Tibial nerve (tissue), 4 donors: ENCODE results near the gene NOC4L. TPM values are rescaled to one million over a fixed set of nuclear protein-coding genes. Genes with fewer than 3 reads are reported as not detected.
"Not testable (repeated sequence)": the region's sequence is repeated elsewhere in the genome, so short reads cannot be mapped to it uniquely, and the experiment has no call there.

Source experiments
- DNase-seq, 2 donors: peaks; one replicate each; pipeline ENCODE4 v3.0.0-alpha.2; 2019; ENCODE audit warnings: low spot score in 2 of 2
- H3K27ac ChIP-seq, 4 donors: fragments of 200-600 bp; sonication (generic) in 3 of 4; one replicate each; pipeline ENCODE4 v1.5.1; 2017 to 2019; ENCODE audit warnings: mild to moderate bottlenecking in 1 of 4
- H3K27me3 ChIP-seq, 2 donors: fragments of 200-600 bp; sonication (generic) in 1 of 2; one replicate each; pipeline versions ENCODE4 v1.5.1 to v1.6.0; 2017 to 2019
- H3K36me3 ChIP-seq, 3 donors: fragments of 200-600 bp; sonication (generic); one replicate each; pipeline ENCODE4 v1.5.1; 2018 to 2019
- H3K4me1 ChIP-seq, 4 donors: fragments of 200-600 bp; sonication (generic) in 3 of 4; one replicate each; pipeline ENCODE4 v1.5.1; 2017 to 2019
- H3K4me3 ChIP-seq, 4 donors: fragments of 200-600 bp; sonication (generic) in 3 of 4; one replicate each; pipeline ENCODE4 v1.5.1; 2017 to 2019; ENCODE audit warnings: mild to moderate bottlenecking in 1 of 4, moderate library complexity in 1 of 4
- H3K9me3 ChIP-seq, 4 donors: fragments of 200-600 bp; sonication (generic) in 3 of 4; one replicate each; pipeline ENCODE4 v1.5.1; 2017 to 2019
- EP300 ChIP-seq, 2 donors: sonication (generic); formaldehyde crosslinking; IDR thresholded peaks; one replicate each; pipeline ENCODE4 v1.6.1; 2017; ENCODE audit warnings: antibody characterized with exemption in 2 of 2, mild to moderate bottlenecking in 1 of 2
- POLR2A ChIP-seq, 2 donors: fragments of 450-650 bp; IDR thresholded peaks; one replicate each; pipeline ENCODE4 v1.6.1; 2017; ENCODE audit warnings: antibody characterized with exemption in 2 of 2, mild to moderate bottlenecking in 2 of 2, moderate library complexity in 2 of 2
- WGBS, 2 donors: methylation state at CpG; one replicate each; pipeline ENCODE4 v1.1.5; 2018; 5-methylcytosine and 5-hydroxymethylcytosine counted together
- total RNA-seq, 4 donors: library from RNA; depleted of rRNA; stranded (reverse); fragments of >200 nt; gene quantifications; one replicate each; pipeline ENCODE4 v1.1.0, GENCODE V29; 2016
- TF ChIP-seq, protein P1 (sequence below), 5 experiments: fragments of 200-600 bp in 3 of 5; fragments of 450-650 bp in 2 of 5; sonication (generic) in 3 of 5; IDR thresholded peaks; one replicate each; pipeline ENCODE4 v1.5.1; 2016 to 2019; ENCODE audit warnings: antibody characterized with exemption in 5 of 5, mild to moderate bottlenecking in 3 of 5, moderate library complexity in 2 of 5

The NOC4L gene
- total RNA-seq, 4 donors from 2014 or later = 8.2 to 24.9 (median 17.0) TPM

DNA sequence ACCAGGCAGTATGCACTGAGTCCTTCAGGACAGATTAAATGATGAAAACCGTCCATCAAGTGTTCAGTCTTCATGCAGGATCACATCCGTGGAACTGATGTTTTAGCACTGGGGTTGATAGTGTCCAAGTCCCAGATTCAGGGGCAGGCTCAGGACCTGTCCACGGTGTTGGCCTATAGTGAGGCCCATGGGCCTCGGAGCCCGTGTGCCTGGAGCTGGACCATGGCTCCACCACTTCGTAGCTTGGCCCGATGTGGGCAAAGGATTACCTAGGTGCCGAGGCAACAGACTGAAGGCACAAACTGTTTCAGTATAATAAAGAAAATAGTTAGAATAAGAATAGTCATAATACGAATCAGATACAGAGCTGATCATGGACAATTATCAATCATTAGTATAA, 42.0 kb upstream of the NOC4L start:
- H3K27ac ChIP-seq = no peak overlapping the region
- DNase-seq = no peak
- TF ChIP-seq POLR2A (IDR thresholded peaks at IDR 0.05) (no peak), EP300 (IDR thresholded peaks at IDR 0.05) (no peak)
- TF ChIP-seq, protein P1, sequence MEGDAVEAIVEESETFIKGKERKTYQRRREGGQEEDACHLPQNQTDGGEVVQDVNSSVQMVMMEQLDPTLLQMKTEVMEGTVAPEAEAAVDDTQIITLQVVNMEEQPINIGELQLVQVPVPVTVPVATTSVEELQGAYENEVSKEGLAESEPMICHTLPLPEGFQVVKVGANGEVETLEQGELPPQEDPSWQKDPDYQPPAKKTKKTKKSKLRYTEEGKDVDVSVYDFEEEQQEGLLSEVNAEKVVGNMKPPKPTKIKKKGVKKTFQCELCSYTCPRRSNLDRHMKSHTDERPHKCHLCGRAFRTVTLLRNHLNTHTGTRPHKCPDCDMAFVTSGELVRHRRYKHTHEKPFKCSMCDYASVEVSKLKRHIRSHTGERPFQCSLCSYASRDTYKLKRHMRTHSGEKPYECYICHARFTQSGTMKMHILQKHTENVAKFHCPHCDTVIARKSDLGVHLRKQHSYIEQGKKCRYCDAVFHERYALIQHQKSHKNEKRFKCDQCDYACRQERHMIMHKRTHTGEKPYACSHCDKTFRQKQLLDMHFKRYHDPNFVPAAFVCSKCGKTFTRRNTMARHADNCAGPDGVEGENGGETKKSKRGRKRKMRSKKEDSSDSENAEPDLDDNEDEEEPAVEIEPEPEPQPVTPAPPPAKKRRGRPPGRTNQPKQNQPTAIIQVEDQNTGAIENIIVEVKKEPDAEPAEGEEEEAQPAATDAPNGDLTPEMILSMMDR (IDR thresholded peaks at IDR 0.05) = no peak
- no peaks in the 10 kb centered on the region for H3K9me3 ChIP-seq
- WGBS, 2 donors = 92% methylated on average over 9 of the region's 9 CpGs
- H3K27me3 ChIP-seq = no peaks in the 10 kb centered on the region
- peaks cover 0 to 60% (median 4%) of the 10 kb centered on the region in 3 donors for H3K36me3 ChIP-seq
- no peak overlapping the region for H3K4me3 ChIP-seq
- H3K4me1 ChIP-seq = no peaks in the 10 kb centered on the region

DNA sequence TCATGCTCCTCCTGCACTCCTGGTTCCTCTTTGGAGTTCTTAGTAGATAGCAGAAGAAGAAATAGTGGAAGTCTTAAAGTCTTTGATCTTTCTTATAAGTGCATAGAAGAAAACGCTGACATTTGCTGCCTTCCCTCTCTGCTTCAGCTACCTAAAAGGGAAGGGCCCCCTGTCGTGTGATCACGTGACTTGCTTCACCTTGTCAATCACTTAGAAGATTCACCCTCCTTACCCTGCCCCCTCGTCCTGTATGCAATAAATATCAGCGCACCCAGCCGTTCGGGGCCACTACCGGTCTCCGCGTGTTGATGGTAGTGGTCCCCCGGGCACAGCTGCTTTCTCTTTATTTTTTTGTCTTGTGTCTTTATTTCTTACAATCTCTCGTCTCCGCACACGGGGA, 41.2 kb upstream of the NOC4L start:
- peaks cover 0 to 60% (median 4%) of the 10 kb centered on the region in 3 donors for H3K36me3 ChIP-seq
- 74 to 79% methylated on average over 14 of the region's 14 CpGs for WGBS, 2 donors
- not testable (repeated sequence) for DNase-seq

DNA sequence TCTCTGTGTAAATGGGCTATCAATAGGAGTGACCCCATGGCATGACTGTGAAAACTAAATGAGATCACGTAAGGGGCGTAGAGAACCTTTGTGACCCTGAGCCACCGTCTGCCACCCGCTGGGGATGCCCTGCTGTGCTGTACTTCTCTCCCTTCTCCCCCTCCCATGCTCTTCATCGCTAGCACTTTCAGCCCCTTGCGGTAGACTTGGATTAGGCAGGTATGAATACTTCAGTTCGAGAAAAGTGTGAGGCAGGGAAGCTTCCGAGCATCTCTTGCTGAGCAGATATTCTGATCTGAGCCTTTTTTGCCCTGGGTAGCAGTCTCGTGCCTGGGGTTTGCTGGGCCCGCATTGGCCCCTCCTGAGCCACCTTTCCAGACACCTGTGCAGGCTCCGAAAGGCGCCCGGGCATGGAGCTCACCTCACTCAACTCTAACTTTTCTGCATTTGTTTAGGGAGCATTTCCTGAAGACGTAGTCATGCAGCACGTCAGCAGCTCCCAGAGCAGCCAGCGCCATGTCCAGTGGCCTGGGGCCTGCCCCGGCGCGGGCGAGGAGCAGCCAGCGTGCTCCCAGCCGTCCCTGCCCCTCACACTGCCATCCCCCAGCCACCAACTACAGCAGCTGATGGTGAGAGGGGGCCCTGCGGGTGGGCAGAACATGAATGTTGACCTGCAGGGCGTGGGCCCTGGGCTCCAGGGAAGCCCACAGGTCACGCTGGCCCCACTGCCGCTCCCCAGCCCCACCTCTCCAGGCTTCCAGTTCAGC, 40.5 kb upstream of the NOC4L start:
- WGBS, 2 donors = 89% methylated on average over 19 to 26 of the region's 26 CpGs
- DNase-seq = no peak
- TF ChIP-seq, protein P1 (IDR thresholded peaks at IDR 0.05) = no peak
- TF ChIP-seq POLR2A (IDR thresholded peaks at IDR 0.05) (no peak), EP300 (IDR thresholded peaks at IDR 0.05) (no peak)

More for the DNA sequence above, 41.2 kb upstream of the NOC4L start:
- not testable (repeated sequence) for H3K4me3 ChIP-seq, H3K4me1 ChIP-seq, H3K27ac ChIP-seq, H3K9me3 ChIP-seq, H3K27me3 ChIP-seq

DNA sequence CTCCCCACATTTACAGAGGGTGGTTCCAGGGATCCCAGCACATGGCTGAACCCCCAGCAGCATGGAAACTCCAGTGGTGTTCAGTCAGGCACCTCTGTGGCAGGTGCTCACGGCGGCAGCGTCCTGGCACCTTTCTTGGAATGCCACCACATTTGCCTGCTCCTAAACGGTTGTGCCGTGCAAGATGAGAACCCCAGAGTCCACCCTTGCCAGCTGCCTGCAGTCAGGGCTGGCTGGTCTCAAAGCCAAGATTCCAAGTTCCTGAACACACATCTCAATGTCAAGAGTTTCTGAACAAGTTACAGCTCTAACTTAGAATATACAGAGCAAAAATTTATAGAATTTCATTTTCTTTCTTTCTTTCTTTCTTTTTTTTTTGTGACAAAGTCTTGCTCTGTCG, 38.8 kb upstream of the NOC4L start:
- peaks cover 0 to 65% (median 4%) of the 10 kb centered on the region in 3 donors for H3K36me3 ChIP-seq
- WGBS, 2 donors = 92 to 97% methylated on average over 6 of the region's 6 CpGs

More for the DNA sequence above, 40.5 kb upstream of the NOC4L start:
- Histone ChIP-seq H3K4me3 (no peak overlapping the region), H3K4me1 (no peaks in the 10 kb centered on the region), H3K9me3 (no peaks in the 10 kb centered on the region), H3K27ac (no peak overlapping the region), H3K36me3 (peaks cover 0 to 60% (median 4%) of the 10 kb centered on the region in 3 donors), H3K27me3 (no peaks in the 10 kb centered on the region)

DNA sequence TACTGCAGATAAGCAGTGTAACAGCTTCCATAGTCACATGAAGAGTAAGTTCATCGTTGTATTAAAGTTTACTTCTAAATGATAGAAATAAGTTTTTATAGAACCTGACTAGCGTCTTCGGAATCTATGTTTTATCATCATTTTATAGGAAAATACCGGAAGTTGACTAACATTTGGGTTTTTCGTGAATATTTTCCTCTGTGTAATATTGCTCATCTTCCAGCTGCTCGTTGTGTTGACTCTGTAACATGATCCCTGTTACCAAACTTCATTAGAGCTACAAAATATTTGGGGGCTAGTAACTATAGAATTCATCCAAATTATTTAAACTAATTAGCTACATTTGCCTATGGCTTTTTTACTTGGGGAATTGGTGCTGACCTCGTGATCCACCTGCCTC, 37.3 kb upstream of the NOC4L start:
- H3K36me3 ChIP-seq = peaks cover 0 to 70% (median 4%) of the 10 kb centered on the region in 3 donors
- TF ChIP-seq POLR2A (IDR thresholded peaks at IDR 0.05) = no peak
- no peak for TF ChIP-seq EP300 (IDR thresholded peaks at IDR 0.05)
- TF ChIP-seq, protein P1 (IDR thresholded peaks at IDR 0.05) = no peak
- WGBS, 2 donors = 91 to 95% methylated on average over 7 of the region's 7 CpGs
- H3K4me3 ChIP-seq = no peak overlapping the region
- no peak for DNase-seq
- H3K4me1 ChIP-seq = no peaks in the 10 kb centered on the region
- H3K27me3 ChIP-seq = no peaks in the 10 kb centered on the region
- H3K9me3 ChIP-seq = no peaks in the 10 kb centered on the region
- H3K27ac ChIP-seq = no peak overlapping the region

More for the DNA sequence above, 38.8 kb upstream of the NOC4L start:
- H3K9me3 ChIP-seq = no peaks in the 10 kb centered on the region
- H3K4me3 ChIP-seq = no peak overlapping the region
- H3K27ac ChIP-seq = no peak overlapping the region
- no peaks in the 10 kb centered on the region for H3K4me1 ChIP-seq
- TF ChIP-seq, protein P1 (IDR thresholded peaks at IDR 0.05) = no peak
- TF ChIP-seq POLR2A (IDR thresholded peaks at IDR 0.05) (no peak), EP300 (IDR thresholded peaks at IDR 0.05) (no peak)
- H3K27me3 ChIP-seq = no peaks in the 10 kb centered on the region
- no peak for DNase-seq
